Mesangial cell (primary cell): ENCODE results near the gene SST. TPM values are rescaled to one million over a fixed set of nuclear protein-coding genes. Genes with fewer than 3 reads are reported as not detected.

Experiments used
- total RNA-seq: library from RNA; depleted of rRNA; stranded (reverse); fragments of >200 nt; gene quantifications from 2 replicates; pipeline ENCODE4 v1.2.3, GENCODE V29; 2015

SST gene
- 1.5 and 198 TPM in 2 replicates for total RNA-seq

GRCh38 chr3:187669675-187670504 lies at the start of gene SST:
TSS of gene SST (minus strand) at chr3:187670394. CDS start at chr3:187670291, 103 bp downstream.

GRCh38 chr3:187702507-187703033 lies 32.4 kb upstream of the SST start, which contains the start of gene RTP2:
TSS of gene RTP2 (minus strand) at chr3:187702557. CDS start at chr3:187702128, 429 bp downstream.

Other genes starting within 250 kb of the SST start
- gene RTP2, start 32.2 kb upstream of the SST start, total RNA-seq = not detected in 2 replicates
- 9.6 and 26.0 TPM in 2 replicates for gene BCL6, start 75.1 kb upstream of the SST start, total RNA-seq